Measurements from ENCODE around the gene ZBTB3. TPM values are rescaled to one million over a fixed set of nuclear protein-coding genes. Genes with fewer than 3 reads are reported as not detected.

ZBTB3 gene
- total RNA-seq, 1 experiment from 2014 or later, result 9.7 TPM

GRCh38 chr11:62778441-62778840 lies 24.5 kb upstream of the ZBTB3 start:
- intact Hi-C loops (cut with micrococcal nuclease; ENCODE audit: unreplicated experiment), result no loop called here
- Mint-ChIP-seq H3K27me3 (ENCODE audit: unreplicated experiment) (no peaks in the 10 kb centered on the region), H3K9me3 (ENCODE audit: low read depth, unreplicated experiment) (no peaks in the 10 kb centered on the region), H3K36me3 (ENCODE audit: insufficient read depth, unreplicated experiment) (peaks cover 41% of the 10 kb centered on the region), H3K4me1 (ENCODE audit: low read depth, unreplicated experiment) (no peaks in the 10 kb centered on the region), H3K4me3 (ENCODE audit: low read depth, unreplicated experiment) (no peak overlapping the region), H3K27ac (ENCODE audit: unreplicated experiment) (no peak overlapping the region)
- no TSS peak for BruUV-seq (replicated peaks)
- no peak for TF ChIP-seq CTCF (IDR thresholded peaks at IDR 0.05; ENCODE audit: unreplicated experiment)
- DNase-seq, result no peak
- CTCF ChIA-PET, result no interaction called here

- DNase-seq, result no peak
- H3K4me1 Mint-ChIP-seq (ENCODE audit: low read depth, unreplicated experiment), result no peaks in the 10 kb centered on the region
- peaks cover 44% of the 10 kb centered on the region for H3K36me3 Mint-ChIP-seq (ENCODE audit: insufficient read depth, unreplicated experiment)
- CTCF ChIA-PET, result interaction anchor here (0.7 kb wide), 1 partner anchor 78 kb away, joined by 6 read pairs; no protein-coding TSS in a partner anchor
- intact Hi-C loops (cut with micrococcal nuclease; ENCODE audit: unreplicated experiment), result no loop called here
- no peak overlapping the region for H3K27ac Mint-ChIP-seq (ENCODE audit: unreplicated experiment)
- no peak overlapping the region for H3K4me3 Mint-ChIP-seq (ENCODE audit: low read depth, unreplicated experiment)
- H3K9me3 Mint-ChIP-seq (ENCODE audit: low read depth, unreplicated experiment), result no peaks in the 10 kb centered on the region
- no TSS peak for BruUV-seq (replicated peaks)
- H3K27me3 Mint-ChIP-seq (ENCODE audit: unreplicated experiment), result no peaks in the 10 kb centered on the region
- no peak for TF ChIP-seq CTCF (IDR thresholded peaks at IDR 0.05; ENCODE audit: unreplicated experiment)
These were observed 23.4 kb upstream of the ZBTB3 start for GRCh38 chr11:62777389-62777788.

- TF ChIP-seq CTCF (IDR thresholded peaks at IDR 0.05; ENCODE audit: unreplicated experiment), result no peak
- Mint-ChIP-seq H3K4me3 (ENCODE audit: low read depth, unreplicated experiment) (no peak overlapping the region), H3K9me3 (ENCODE audit: low read depth, unreplicated experiment) (no peaks in the 10 kb centered on the region), H3K27ac (ENCODE audit: unreplicated experiment) (no peak overlapping the region), H3K4me1 (ENCODE audit: low read depth, unreplicated experiment) (peaks cover 5% of the 10 kb centered on the region), H3K27me3 (ENCODE audit: unreplicated experiment) (no peaks in the 10 kb centered on the region), H3K36me3 (ENCODE audit: insufficient read depth, unreplicated experiment) (peaks cover 52% of the 10 kb centered on the region)
- intact Hi-C loops (cut with micrococcal nuclease; ENCODE audit: unreplicated experiment), result no loop called here
- CTCF ChIA-PET, result no interaction called here
- no TSS peak for BruUV-seq (replicated peaks)
- DNase-seq, result no peak
These were observed 21.7 kb upstream of the ZBTB3 start for GRCh38 chr11:62775646-62776045.

- intact Hi-C loops (cut with micrococcal nuclease; ENCODE audit: unreplicated experiment), result no loop called here
These were observed 20.4 kb upstream of the ZBTB3 start for GRCh38 chr11:62774407-62774806.

More at GRCh38 chr11:62774407-62774806, 20.4 kb upstream of the ZBTB3 start:
- Mint-ChIP-seq H3K9me3 (ENCODE audit: low read depth, unreplicated experiment) (no peaks in the 10 kb centered on the region), H3K4me1 (ENCODE audit: low read depth, unreplicated experiment) (peaks cover 14% of the 10 kb centered on the region), H3K27me3 (ENCODE audit: unreplicated experiment) (no peaks in the 10 kb centered on the region), H3K36me3 (ENCODE audit: insufficient read depth, unreplicated experiment) (peaks cover 56% of the 10 kb centered on the region), H3K4me3 (ENCODE audit: low read depth, unreplicated experiment) (no peak overlapping the region), H3K27ac (ENCODE audit: unreplicated experiment) (no peak overlapping the region)
- no peak for TF ChIP-seq CTCF (IDR thresholded peaks at IDR 0.05; ENCODE audit: unreplicated experiment)
- CTCF ChIA-PET, result interaction anchor here (0.6 to 0.7 kb wide), 2 partner anchors 604 to 801 kb away, joined by 5 read pairs; no protein-coding TSS in a partner anchor
- no peak for DNase-seq
- no TSS peak for BruUV-seq (replicated peaks)
